ENCODE data around the gene EDAR. TPM values are rescaled to one million over a fixed set of nuclear protein-coding genes. Genes with fewer than 3 reads are reported as not detected.

The EDAR gene
- total and polyA plus RNA-seq, 11 donors: 0.01 to 0.20 (median 0.16) TPM; not detected in 8

DNA sequence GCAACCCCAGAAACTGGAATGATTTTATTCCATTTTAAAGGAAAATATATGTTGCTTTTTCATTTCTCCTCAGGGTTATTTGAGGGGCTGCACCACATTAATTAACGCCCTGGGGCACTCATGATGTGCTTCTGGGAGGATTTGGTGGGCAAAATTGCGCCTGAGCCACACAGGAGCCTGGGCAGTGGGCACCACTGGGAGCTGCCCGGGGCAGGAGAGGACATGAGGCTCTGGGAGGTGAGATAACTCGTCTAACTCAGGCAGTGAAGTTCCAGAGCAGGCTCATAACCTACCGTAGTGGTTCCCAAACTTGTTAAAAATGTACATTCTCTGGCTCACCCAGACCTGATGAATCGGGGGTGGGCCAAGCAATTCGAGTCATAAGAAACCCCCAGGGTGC lies 68.3 kb downstream of the EDAR start:
- no peaks in the 10 kb centered on the region for H3K36me3 ChIP-seq
- no peaks in the 10 kb centered on the region for H3K9me3 ChIP-seq
- no peak for TF ChIP-seq POLR2A (IDR thresholded peaks at IDR 0.05)
- TF ChIP-seq, protein P1, sequence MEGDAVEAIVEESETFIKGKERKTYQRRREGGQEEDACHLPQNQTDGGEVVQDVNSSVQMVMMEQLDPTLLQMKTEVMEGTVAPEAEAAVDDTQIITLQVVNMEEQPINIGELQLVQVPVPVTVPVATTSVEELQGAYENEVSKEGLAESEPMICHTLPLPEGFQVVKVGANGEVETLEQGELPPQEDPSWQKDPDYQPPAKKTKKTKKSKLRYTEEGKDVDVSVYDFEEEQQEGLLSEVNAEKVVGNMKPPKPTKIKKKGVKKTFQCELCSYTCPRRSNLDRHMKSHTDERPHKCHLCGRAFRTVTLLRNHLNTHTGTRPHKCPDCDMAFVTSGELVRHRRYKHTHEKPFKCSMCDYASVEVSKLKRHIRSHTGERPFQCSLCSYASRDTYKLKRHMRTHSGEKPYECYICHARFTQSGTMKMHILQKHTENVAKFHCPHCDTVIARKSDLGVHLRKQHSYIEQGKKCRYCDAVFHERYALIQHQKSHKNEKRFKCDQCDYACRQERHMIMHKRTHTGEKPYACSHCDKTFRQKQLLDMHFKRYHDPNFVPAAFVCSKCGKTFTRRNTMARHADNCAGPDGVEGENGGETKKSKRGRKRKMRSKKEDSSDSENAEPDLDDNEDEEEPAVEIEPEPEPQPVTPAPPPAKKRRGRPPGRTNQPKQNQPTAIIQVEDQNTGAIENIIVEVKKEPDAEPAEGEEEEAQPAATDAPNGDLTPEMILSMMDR (IDR thresholded peaks at IDR 0.05): no peak
- H3K27me3 ChIP-seq: no peaks in the 10 kb centered on the region
- H3K27ac ChIP-seq: no peak overlapping the region
- WGBS, 4 donors: 60 to 71% (median 66%) methylated on average over 7 of the region's 7 CpGs
- no peak overlapping the region for H3K4me3 ChIP-seq
- intact Hi-C loops (cut with DNase I): loop anchor here in 1 of 10 donors (10.0 kb wide), 1 partner anchor 584 kb away; no protein-coding TSS in a partner anchor
- no peak for ATAC-seq
- no peaks in the 10 kb centered on the region for H3K4me1 ChIP-seq
- DNase-seq: no peak

DNA sequence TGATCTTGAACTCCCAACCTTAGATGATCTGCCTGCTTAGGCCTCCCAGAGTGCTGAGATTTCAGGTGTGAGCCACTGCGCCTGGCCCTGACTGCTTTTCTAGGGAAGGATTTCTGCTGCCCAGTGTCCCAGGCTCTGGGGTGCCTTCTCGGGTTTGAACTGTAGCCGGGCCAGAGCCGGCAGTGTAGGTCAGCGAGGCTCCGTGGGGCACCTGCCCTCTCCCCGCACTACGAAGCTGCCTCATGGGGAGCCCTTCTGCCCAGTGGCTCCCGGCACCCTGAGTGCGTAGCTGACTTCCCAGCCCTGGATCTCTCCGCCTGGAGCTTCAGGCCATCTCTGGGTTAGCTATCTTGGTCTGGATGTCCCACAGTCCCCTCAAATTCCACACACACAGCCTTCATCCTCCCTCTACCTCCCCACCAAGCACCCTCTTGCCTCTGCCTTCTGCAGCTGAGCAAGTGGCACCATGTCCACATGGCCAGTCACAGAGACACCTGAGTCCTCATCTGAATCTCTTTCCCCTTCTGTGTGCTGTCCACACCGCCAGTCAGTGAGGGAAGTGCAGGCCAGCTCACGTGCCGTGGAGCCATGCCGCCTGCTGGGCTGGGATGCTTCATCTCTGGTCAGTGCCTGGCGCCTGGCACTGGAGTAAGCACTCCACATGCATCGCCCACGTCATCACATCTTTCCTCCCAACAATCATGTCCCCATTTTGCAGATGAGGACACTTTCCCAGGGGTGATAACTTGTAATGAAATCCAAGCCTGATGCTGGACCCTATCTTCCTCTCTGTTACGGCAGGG lies 69.2 kb downstream of the EDAR start:
- Histone ChIP-seq H3K4me3 (no peak overlapping the region), H3K36me3 (no peaks in the 10 kb centered on the region), H3K4me1 (no peaks in the 10 kb centered on the region), H3K27me3 (no peaks in the 10 kb centered on the region), H3K27ac (no peak overlapping the region), H3K9me3 (no peaks in the 10 kb centered on the region)
- TF ChIP-seq, protein P1 (IDR thresholded peaks at IDR 0.05): no peak
- no peak for TF ChIP-seq POLR2A (IDR thresholded peaks at IDR 0.05)
- DNase-seq (no peak), ATAC-seq (no peak)
- intact Hi-C loops (cut with DNase I): loop anchor here in 1 of 10 donors (10.0 kb wide), 1 partner anchor 585 kb away; no protein-coding TSS in a partner anchor
- WGBS, 4 donors: 77 to 93% (median 86%) methylated on average over 10 to 19 of the region's 19 CpGs

DNA sequence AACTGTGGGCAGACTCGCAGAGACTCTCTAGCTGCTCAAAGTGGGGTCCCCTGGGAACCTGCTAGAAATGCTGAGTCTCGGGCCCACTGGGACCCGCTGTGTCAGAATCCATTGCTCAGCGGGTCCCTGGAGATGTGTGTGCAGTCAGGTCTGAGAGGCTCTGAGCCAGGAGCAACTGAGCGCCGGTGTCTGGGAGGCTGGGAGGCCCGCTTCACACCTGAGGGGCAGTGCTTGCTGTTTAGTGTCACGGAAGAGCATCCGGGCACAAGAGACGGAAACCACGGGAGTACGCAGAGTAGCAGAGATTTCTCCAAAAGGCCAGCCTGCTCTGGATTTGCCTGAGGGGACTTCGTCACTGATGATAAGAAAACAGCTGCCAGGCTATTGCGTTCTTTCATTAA lies 70.1 kb downstream of the EDAR start:
- ATAC-seq: no peak
- Histone ChIP-seq H3K4me1 (no peaks in the 10 kb centered on the region), H3K27ac (no peak overlapping the region), H3K9me3 (no peaks in the 10 kb centered on the region), H3K36me3 (no peaks in the 10 kb centered on the region), H3K27me3 (no peaks in the 10 kb centered on the region), H3K4me3 (no peak overlapping the region)
- 82 to 90% (median 86%) methylated on average over 14 of the region's 14 CpGs for WGBS, 4 donors
- no peak for DNase-seq
- TF ChIP-seq POLR2A (IDR thresholded peaks at IDR 0.05): no peak
- TF ChIP-seq, protein P1 (IDR thresholded peaks at IDR 0.05): no peak
- intact Hi-C loops (cut with DNase I): no loop called here

DNA sequence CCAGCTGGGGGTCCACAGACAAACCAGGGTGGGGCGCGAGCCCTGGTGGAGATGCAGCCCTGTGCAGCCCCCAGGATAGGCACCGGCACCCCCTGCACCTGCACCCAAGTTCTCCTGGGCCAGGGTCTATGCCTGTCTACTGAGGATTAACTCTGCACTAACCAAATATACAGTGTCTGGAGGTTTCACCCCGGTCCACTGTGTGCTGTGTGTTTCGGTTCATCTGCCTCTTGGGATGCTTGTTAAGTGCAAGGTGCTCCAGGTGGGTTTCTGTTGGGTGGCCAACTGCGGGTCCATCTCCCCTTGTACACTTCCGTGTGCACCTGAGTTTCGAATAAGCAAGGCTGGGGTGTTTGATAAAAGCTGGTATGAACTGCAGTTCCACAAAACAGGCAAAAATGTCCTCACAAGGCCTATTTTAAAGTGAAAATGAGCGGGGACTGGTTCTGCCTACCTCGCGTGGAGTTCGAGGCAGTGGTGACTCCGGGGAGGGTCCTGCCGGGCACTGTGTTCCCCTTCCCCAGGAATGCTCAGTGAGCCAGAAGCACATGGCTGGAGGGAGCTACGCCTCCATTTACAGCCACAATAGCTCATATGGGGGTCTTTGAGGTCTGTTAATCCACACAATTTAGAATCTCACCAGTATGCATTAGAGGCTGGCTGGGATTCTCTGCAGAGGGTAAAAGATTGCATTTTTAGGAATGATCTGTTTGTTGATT lies 70.7 kb downstream of the EDAR start:
- no peaks in the 10 kb centered on the region for H3K4me1 ChIP-seq
- ATAC-seq: no peak
- WGBS, 4 donors: 87 to 95% (median 92%) methylated on average over 15 of the region's 15 CpGs
- H3K4me3 ChIP-seq: no peak overlapping the region
- TF ChIP-seq, protein P1 (IDR thresholded peaks at IDR 0.05): no peak
- no peak for TF ChIP-seq POLR2A (IDR thresholded peaks at IDR 0.05)
- no peak overlapping the region for H3K27ac ChIP-seq
- intact Hi-C loops (cut with DNase I): no loop called here
- no peaks in the 10 kb centered on the region for H3K27me3 ChIP-seq
- no peaks in the 10 kb centered on the region for H3K9me3 ChIP-seq
- no peak for DNase-seq
- H3K36me3 ChIP-seq: no peaks in the 10 kb centered on the region
